Mesodermal cell (in vitro differentiated cells): ENCODE measurements around the gene KRT78.
"Not testable (repeated sequence)": the region's sequence is repeated elsewhere in the genome, so short reads cannot be mapped to it uniquely, and the experiment has no call there.

ENCODE experiments used
- H3K27ac ChIP-seq: 2 replicates; pipeline ENCODE4 v1.7.0; 2013; ENCODE audit warnings: mild to moderate bottlenecking, low read depth, low read length, moderate library complexity; ENCODE audit not compliant: severe bottlenecking
- H3K36me3 ChIP-seq: 2 replicates; pipeline ENCODE4 v1.7.1; 2013; ENCODE audit warnings: mild to moderate bottlenecking, low read length, moderate library complexity; ENCODE audit not compliant: control insufficient read depth, insufficient read depth
- H3K4me1 ChIP-seq: one replicate; pipeline ENCODE4 v1.7.1; 2013; ENCODE audit warnings: mild to moderate bottlenecking, low read length; ENCODE audit not compliant: insufficient read depth, control insufficient read depth, poor library complexity, severe bottlenecking
- H3K4me3 ChIP-seq: 2 replicates; pipeline ENCODE4 v1.7.0; 2013; ENCODE audit warnings: low read length, control low read depth, mild to moderate bottlenecking; ENCODE audit not compliant: insufficient read depth, poor library complexity, severe bottlenecking; ENCODE audit errors: extremely low read depth
- H3K9me3 ChIP-seq: 2 replicates; pipeline ENCODE4 v1.7.1; 2013; ENCODE audit warnings: mild to moderate bottlenecking, low read length, moderate library complexity; ENCODE audit not compliant: control insufficient read depth
- WGBS, 2 experiments: methylation state at CpG; one replicate each; pipeline ENCODE4 v1.1.5; 2013; ENCODE audit warnings: missing lambda C conversion rate in 2 of 2; ENCODE audit not compliant: insufficient coverage in 2 of 2; 5-methylcytosine and 5-hydroxymethylcytosine counted together

The KRT78 gene

GRCh38 chr12:52798671-52799504 is 49.9 kb downstream of the KRT78 start:
- no peak overlapping the region for H3K4me3 ChIP-seq
- H3K9me3 ChIP-seq = no peaks in the 10 kb centered on the region
- H3K27ac ChIP-seq = peak overlapping the region; percentile 31
- H3K36me3 ChIP-seq = no peaks in the 10 kb centered on the region
- peaks cover 24% of the 10 kb centered on the region for H3K4me1 ChIP-seq
- WGBS, 2 experiments = 58 to 69% methylated on average over 5 to 6 of the region's 7 CpGs

GRCh38 chr12:52798003-52798670 is 50.7 kb downstream of the KRT78 start:
- H3K27ac ChIP-seq = peak overlapping the region; percentile 45
- 89 to 92% methylated on average over 1 to 3 of the region's 4 CpGs for WGBS, 2 experiments
- H3K4me3 ChIP-seq = no peak overlapping the region
- H3K9me3 ChIP-seq = no peaks in the 10 kb centered on the region
- peaks cover 24% of the 10 kb centered on the region for H3K4me1 ChIP-seq
- no peaks in the 10 kb centered on the region for H3K36me3 ChIP-seq

- H3K4me3 ChIP-seq = no peak overlapping the region
- H3K27ac ChIP-seq = no peak overlapping the region
- H3K36me3 ChIP-seq = no peaks in the 10 kb centered on the region
- peaks cover 24% of the 10 kb centered on the region for H3K4me1 ChIP-seq
- no peaks in the 10 kb centered on the region for H3K9me3 ChIP-seq
Observed at GRCh38 chr12:52797529-52797894, 51.3 kb downstream of the KRT78 start.

GRCh38 chr12:52796839-52797528 is 51.8 kb downstream of the KRT78 start:
- H3K36me3 ChIP-seq = no peaks in the 10 kb centered on the region
- H3K9me3 ChIP-seq = no peaks in the 10 kb centered on the region
- no peak overlapping the region for H3K4me3 ChIP-seq
- no peak overlapping the region for H3K27ac ChIP-seq
- H3K4me1 ChIP-seq = peaks cover 24% of the 10 kb centered on the region
- WGBS, 2 experiments = 93 to 100% methylated on average over 2 to 3 of the region's 3 CpGs

- Histone ChIP-seq H3K27ac (no peak overlapping the region), H3K36me3 (no peaks in the 10 kb centered on the region), H3K4me3 (no peak overlapping the region), H3K4me1 (peaks cover 24% of the 10 kb centered on the region), H3K9me3 (no peaks in the 10 kb centered on the region)
- 100% methylated on average over 2 of the region's 3 CpGs; no CpG with 5 or more reads in 1 of the 2 experiments for WGBS, 2 experiments
Observed at GRCh38 chr12:52796429-52796794, 52.4 kb downstream of the KRT78 start.

- WGBS, 2 experiments = 91 to 95% methylated on average over 9 to 13 of the region's 17 CpGs
- Histone ChIP-seq H3K27ac (no peak within 1 kb of the TSS), H3K4me1 (peaks cover 24% of the 10 kb centered on the region), H3K36me3 (no peaks in the 10 kb centered on the region), H3K4me3 (no peak within 1 kb of the TSS), H3K9me3 (no peaks in the 10 kb centered on the region)
Observed at GRCh38 chr12:52795694-52796428, 52.9 kb downstream of the KRT78 start, which contains the start of gene KRT3. Gene KRT3 (minus strand): TSS chr12:52796117. CDS start chr12:52796042, 75 bp downstream.

- 66 to 89% methylated on average over 2 of the region's 2 CpGs for WGBS, 2 experiments
- not testable (repeated sequence) for H3K36me3 ChIP-seq, H3K27ac ChIP-seq, H3K9me3 ChIP-seq, H3K4me3 ChIP-seq
- peaks cover 24% of the 10 kb centered on the region for H3K4me1 ChIP-seq
Observed at GRCh38 chr12:52795332-52795674, 53.5 kb downstream of the KRT78 start.

GRCh38 chr12:52794479-52795331 is 54.1 kb downstream of the KRT78 start:
- WGBS, 2 experiments = 83 to 85% methylated on average over 2 to 3 of the region's 5 CpGs
- Histone ChIP-seq H3K4me1 (peaks cover 24% of the 10 kb centered on the region), H3K36me3 (no peaks in the 10 kb centered on the region), H3K4me3 (no peak overlapping the region), H3K9me3 (no peaks in the 10 kb centered on the region), H3K27ac (no peak overlapping the region)

GRCh38 chr12:52792185-52793029 is 56.4 kb downstream of the KRT78 start:
- no peak overlapping the region for H3K27ac ChIP-seq
- peaks cover 3% of the 10 kb centered on the region for H3K4me1 ChIP-seq
- WGBS, 2 experiments = 95% methylated on average over 9 of the region's 10 CpGs
- H3K4me3 ChIP-seq = no peak overlapping the region
- H3K36me3 ChIP-seq = no peaks in the 10 kb centered on the region
- no peaks in the 10 kb centered on the region for H3K9me3 ChIP-seq
